Mucosa of stomach (tissue), 1 donor: ENCODE data around the gene MUC2.
A peak's percentile ranks its signal among the peaks of the same experiment; 100 is the strongest.

Experiments used
- H3K27me3 ChIP-seq: one replicate; pipeline ENCODE4 v1.7.0; 2013; ENCODE audit warnings: mild to moderate bottlenecking, low read length; ENCODE audit not compliant: control insufficient read depth, insufficient read depth
- H3K36me3 ChIP-seq: one replicate; pipeline ENCODE4 v1.7.0; 2013; ENCODE audit warnings: low read length; ENCODE audit not compliant: control insufficient read depth, insufficient read depth
- H3K4me1 ChIP-seq: one replicate; pipeline ENCODE4 v1.7.0; 2013; ENCODE audit warnings: mild to moderate bottlenecking, low read length; ENCODE audit not compliant: control insufficient read depth, insufficient read depth
- H3K4me3 ChIP-seq: one replicate; pipeline ENCODE4 v1.7.0; 2013; ENCODE audit warnings: low read length
- H3K9ac ChIP-seq: one replicate; pipeline ENCODE4 v1.7.0; 2013; ENCODE audit warnings: mild to moderate bottlenecking, low read length, moderate library complexity
- H3K9me3 ChIP-seq: one replicate; pipeline ENCODE4 v1.7.0; 2013; ENCODE audit warnings: mild to moderate bottlenecking, low read length, moderate library complexity; ENCODE audit not compliant: control insufficient read depth
- donor health status: Pancreatic carcinoma.

Gene MUC2

GRCh38 chr11:1031121-1031899 is 43.4 kb upstream of the MUC2 start:
- Histone ChIP-seq H3K4me1 (peaks cover 12% of the 10 kb centered on the region), H3K36me3 (no peaks in the 10 kb centered on the region), H3K9me3 (no peaks in the 10 kb centered on the region), H3K27me3 (peaks cover 22% of the 10 kb centered on the region), H3K4me3 (no peak overlapping the region), H3K9ac (no peak overlapping the region)

GRCh38 chr11:1032310-1032891 is 42.3 kb upstream of the MUC2 start:
- peaks cover 21% of the 10 kb centered on the region for H3K4me1 ChIP-seq
- H3K9me3 ChIP-seq, result no peaks in the 10 kb centered on the region
- no peaks in the 10 kb centered on the region for H3K36me3 ChIP-seq
- H3K9ac ChIP-seq, result no peak overlapping the region
- H3K4me3 ChIP-seq, result no peak overlapping the region
- H3K27me3 ChIP-seq, result peaks cover 33% of the 10 kb centered on the region

GRCh38 chr11:1033016-1033798 is 41.5 kb upstream of the MUC2 start:
- no peaks in the 10 kb centered on the region for H3K9me3 ChIP-seq
- H3K9ac ChIP-seq, result no peak overlapping the region
- H3K36me3 ChIP-seq, result no peaks in the 10 kb centered on the region
- peak overlapping the region; percentile 2 for H3K4me3 ChIP-seq
- H3K4me1 ChIP-seq, result peaks cover 21% of the 10 kb centered on the region
- H3K27me3 ChIP-seq, result peaks cover 35% of the 10 kb centered on the region

- peak overlapping the region; percentile 2 for H3K4me3 ChIP-seq
- H3K9ac ChIP-seq, result peak overlapping the region; percentile 28
- H3K27me3 ChIP-seq, result peaks cover 35% of the 10 kb centered on the region
- no peaks in the 10 kb centered on the region for H3K36me3 ChIP-seq
- H3K4me1 ChIP-seq, result peaks cover 21% of the 10 kb centered on the region
- no peaks in the 10 kb centered on the region for H3K9me3 ChIP-seq
Observed at GRCh38 chr11:1034001-1034400, 40.7 kb upstream of the MUC2 start.

- Histone ChIP-seq H3K9me3 (no peaks in the 10 kb centered on the region), H3K36me3 (no peaks in the 10 kb centered on the region), H3K4me3 (no peak overlapping the region), H3K9ac (peak overlapping the region; percentile 28), H3K27me3 (peaks cover 39% of the 10 kb centered on the region), H3K4me1 (peaks cover 21% of the 10 kb centered on the region)
Observed at GRCh38 chr11:1034456-1035295, 40.0 kb upstream of the MUC2 start.

GRCh38 chr11:1035577-1036283 is 38.9 kb upstream of the MUC2 start:
- H3K27me3 ChIP-seq, result peaks cover 49% of the 10 kb centered on the region

GRCh38 chr11:1036303-1036923 is 38.3 kb upstream of the MUC2 start, which contains the start of gene MUC6:
MUC6 (minus strand) TSS chr11:1036718; CDS start chr11:1036655, 63 bp downstream.
- Histone ChIP-seq H3K36me3 (no peaks in the 10 kb centered on the region), H3K4me3 (no peak within 1 kb of the TSS), H3K9me3 (no peaks in the 10 kb centered on the region), H3K4me1 (peaks cover 32% of the 10 kb centered on the region), H3K27me3 (peaks cover 55% of the 10 kb centered on the region), H3K9ac (peak within 1 kb of the TSS; percentile 39)

More at GRCh38 chr11:1035577-1036283, 38.9 kb upstream of the MUC2 start:
- no peak overlapping the region for H3K4me3 ChIP-seq
- H3K9ac ChIP-seq, result peak overlapping the region; percentile 39
- no peaks in the 10 kb centered on the region for H3K9me3 ChIP-seq
- H3K4me1 ChIP-seq, result peaks cover 28% of the 10 kb centered on the region
- no peaks in the 10 kb centered on the region for H3K36me3 ChIP-seq

GRCh38 chr11:1036931-1037330 is 37.7 kb upstream of the MUC2 start:
- H3K36me3 ChIP-seq, result no peaks in the 10 kb centered on the region
- no peaks in the 10 kb centered on the region for H3K9me3 ChIP-seq
- H3K27me3 ChIP-seq, result peaks cover 61% of the 10 kb centered on the region
- H3K4me1 ChIP-seq, result peaks cover 37% of the 10 kb centered on the region
- no peak overlapping the region for H3K9ac ChIP-seq
- no peak overlapping the region for H3K4me3 ChIP-seq

GRCh38 chr11:1037506-1038055 is 37.1 kb upstream of the MUC2 start:
- peaks cover 42% of the 10 kb centered on the region for H3K4me1 ChIP-seq
- H3K9me3 ChIP-seq, result no peaks in the 10 kb centered on the region
- H3K36me3 ChIP-seq, result no peaks in the 10 kb centered on the region
- no peak overlapping the region for H3K9ac ChIP-seq
- H3K4me3 ChIP-seq, result no peak overlapping the region
- H3K27me3 ChIP-seq, result peaks cover 67% of the 10 kb centered on the region

GRCh38 chr11:1038361-1038760 is 36.3 kb upstream of the MUC2 start:
- no peak overlapping the region for H3K9ac ChIP-seq
- no peak overlapping the region for H3K4me3 ChIP-seq
- peaks cover 42% of the 10 kb centered on the region for H3K4me1 ChIP-seq
- no peaks in the 10 kb centered on the region for H3K36me3 ChIP-seq
- H3K9me3 ChIP-seq, result no peaks in the 10 kb centered on the region
- peaks cover 68% of the 10 kb centered on the region for H3K27me3 ChIP-seq
